ENCODE data around the gene SYT15. TPM values are rescaled to one million over a fixed set of nuclear protein-coding genes. Genes with fewer than 3 reads are reported as not detected.
"Not testable (repeated sequence)": the region's sequence is repeated elsewhere in the genome, so short reads cannot be mapped to it uniquely, and the experiment has no call there.

Gene SYT15
- 1 to 10 TPM in 3 of 4 donors, under 1 TPM in 1; 0.55 to 4.1 (median 2.0) TPM for total RNA-seq

GRCh38 chr10:46578474-46579178, at the start of gene SYT15:
Gene SYT15 (plus strand): TSS chr10:46579128. CDS start chr10:46579169, 41 bp downstream.
- DNase-seq (ENCODE audit: low spot score in 2 of 2); intact Hi-C loops (cut with DNase I; ENCODE audit: low total_unique reads); H3K4me3 ChIP-seq (ENCODE audit: low read depth, poor library complexity, severe bottlenecking): not testable (repeated sequence)
- WGBS, 2 donors, result no CpG with 5 or more reads among the region's 68 CpGs

- 82 to 87% methylated on average over 7 of the region's 7 CpGs for WGBS, 2 donors
- peak in 1 of 2 donors; percentile 82 for DNase-seq (ENCODE audit: low spot score in 2 of 2)
- intact Hi-C loops (cut with DNase I; ENCODE audit: low total_unique reads), result not testable (repeated sequence)
Observed at GRCh38 chr10:46529742-46530141, 49.2 kb upstream of the SYT15 start.

GRCh38 chr10:46530249-46531186, 48.4 kb upstream of the SYT15 start:
- peak in 1 of 2 donors; percentile 86 for DNase-seq (ENCODE audit: low spot score in 2 of 2)
- no peak for TF ChIP-seq POLR2A (IDR thresholded peaks at IDR 0.05)
- intact Hi-C loops (cut with DNase I; ENCODE audit: low total_unique reads), result no loop called here
- H3K4me3 ChIP-seq (ENCODE audit: low read depth, poor library complexity, severe bottlenecking), result no peak overlapping the region
- WGBS, 2 donors, result 78 to 79% methylated on average over 18 of the region's 18 CpGs

More at GRCh38 chr10:46529742-46530141, 49.2 kb upstream of the SYT15 start:
- H3K4me3 ChIP-seq (ENCODE audit: low read depth, poor library complexity, severe bottlenecking), result not testable (repeated sequence)

GRCh38 chr10:46532256-46532655, 46.7 kb upstream of the SYT15 start:
- H3K4me3 ChIP-seq (ENCODE audit: low read depth, poor library complexity, severe bottlenecking); intact Hi-C loops (cut with DNase I; ENCODE audit: low total_unique reads): not testable (repeated sequence)
- WGBS, 2 donors, result 87 to 88% methylated on average over 1 of the region's 1 CpG
- peak in 1 of 2 donors; percentile 57 for DNase-seq (ENCODE audit: low spot score in 2 of 2)

GRCh38 chr10:46534828-46535524, 44.0 kb upstream of the SYT15 start:
- 79 to 84% methylated on average over 6 of the region's 6 CpGs for WGBS, 2 donors
- intact Hi-C loops (cut with DNase I; ENCODE audit: low total_unique reads), result no loop called here
- TF ChIP-seq CTCF (IDR thresholded peaks at IDR 0.05) (no peak), POLR2A (IDR thresholded peaks at IDR 0.05) (no peak)
- no peak for DNase-seq (ENCODE audit: low spot score in 2 of 2)
- H3K4me3 ChIP-seq (ENCODE audit: low read depth, poor library complexity, severe bottlenecking), result no peak overlapping the region

- 88 to 90% methylated on average over 6 of the region's 6 CpGs for WGBS, 2 donors
- intact Hi-C loops (cut with DNase I; ENCODE audit: low total_unique reads), result no loop called here
- no peak overlapping the region for H3K4me3 ChIP-seq (ENCODE audit: low read depth, poor library complexity, severe bottlenecking)
- no peak for DNase-seq (ENCODE audit: low spot score in 2 of 2)
- TF ChIP-seq POLR2A (IDR thresholded peaks at IDR 0.05) (no peak), CTCF (IDR thresholded peaks at IDR 0.05) (no peak)
Observed at GRCh38 chr10:46536171-46536570, 42.8 kb upstream of the SYT15 start.

GRCh38 chr10:46536781-46537180, 42.1 kb upstream of the SYT15 start:
- DNase-seq (ENCODE audit: low spot score in 2 of 2), result no peak
- no peak overlapping the region for H3K4me3 ChIP-seq (ENCODE audit: low read depth, poor library complexity, severe bottlenecking)
- no peak for TF ChIP-seq CTCF (IDR thresholded peaks at IDR 0.05)
- TF ChIP-seq POLR2A (IDR thresholded peaks at IDR 0.05), result no peak
- 90% methylated on average over 5 of the region's 5 CpGs for WGBS, 2 donors
- intact Hi-C loops (cut with DNase I; ENCODE audit: low total_unique reads), result no loop called here

Data from lower leg skin (tissue), 4 donors.